Upper lobe of left lung (tissue), 6 donors: ENCODE data around the gene CCND1. TPM values are rescaled to one million over a fixed set of nuclear protein-coding genes. Genes with fewer than 3 reads are reported as not detected.

Source experiments
- ATAC-seq, 2 donors: fragments of 200-7000 bp; cut with Tn5 transposase; one replicate each; pipeline ENCODE4 v1.9.1; 2022; ENCODE audit warnings: mild to moderate bottlenecking in 2 of 2, moderate library complexity in 2 of 2; ENCODE audit not compliant: low FRiP score in 2 of 2
- DNase-seq, 2 donors: peaks; one replicate each; pipeline ENCODE4 v3.0.0-alpha.2; 2019 to 2020
- H3K27ac ChIP-seq, 4 donors: fragments of 200-600 bp; sonication (generic); one replicate each; pipeline ENCODE4 v1.5.1; 2016 to 2019
- H3K27me3 ChIP-seq, 4 donors: fragments of 200-600 bp; sonication (generic); one replicate each; pipeline ENCODE4 v1.5.1; 2017 to 2019
- H3K36me3 ChIP-seq, 4 donors: fragments of 200-600 bp; sonication (generic); one replicate each; pipeline ENCODE4 v1.5.1; 2016 to 2019
- H3K4me1 ChIP-seq, 4 donors: fragments of 200-600 bp; sonication (generic); one replicate each; pipeline ENCODE4 v1.5.1; 2018 to 2019
- H3K4me3 ChIP-seq, 4 donors: fragments of 200-600 bp; sonication (generic); one replicate each; pipeline ENCODE4 v1.5.1; 2017 to 2019; ENCODE audit warnings: mild to moderate bottlenecking in 2 of 4, moderate library complexity in 1 of 4
- H3K9me3 ChIP-seq, 4 donors: fragments of 200-600 bp; sonication (generic); one replicate each; pipeline ENCODE4 v1.5.1; 2018 to 2019
- CTCF ChIP-seq, 6 experiments: fragments of 450-650 bp in 4 of 6; fragments of 200-600 bp in 2 of 6; sonication (generic) in 2 of 6; IDR thresholded peaks; one replicate each; pipeline ENCODE4 v1.5.1; 2016 to 2019; ENCODE audit warnings: antibody characterized with exemption in 6 of 6
- EP300 ChIP-seq, 4 donors: sonication (generic); formaldehyde crosslinking; IDR thresholded peaks; one replicate each; pipeline ENCODE4 v1.5.1; 2017; ENCODE audit warnings: antibody characterized with exemption in 4 of 4, control low read depth in 2 of 4
- POLR2A ChIP-seq, 4 donors: fragments of 450-650 bp; IDR thresholded peaks; one replicate each; pipeline ENCODE4 v1.5.1; 2016 to 2017; ENCODE audit warnings: antibody characterized with exemption in 4 of 4, mild to moderate bottlenecking in 2 of 4
- POLR2AphosphoS5 ChIP-seq, 2 donors: sonication (generic); formaldehyde crosslinking; IDR thresholded peaks; one replicate each; pipeline ENCODE4 v1.5.1; 2017; ENCODE audit warnings: antibody characterized with exemption in 2 of 2
- WGBS, 2 donors: methylation state at CpG; one replicate each; pipeline ENCODE4 v1.1.5; 2017 to 2018; 5-methylcytosine and 5-hydroxymethylcytosine counted together
- total RNA-seq, 6 donors: library from RNA; depleted of rRNA in 4 of 6; stranded (reverse); fragments of >200 nt in 4 of 6; gene quantifications; one replicate each; pipeline versions ENCODE4 v1.1.0 to v1.2.1, GENCODE V29; 2016 to 2021
- donor health status: DM: no; HTN: no; CAD: no; lungs with moderate emphysema.
- donor health status: DM: no; HTN: yes; CAD: no; lungs with severe emphysema.

Gene CCND1
- total RNA-seq, 6 donors from 2014 or later = 23.0 to 404 (median 237) TPM

DNA sequence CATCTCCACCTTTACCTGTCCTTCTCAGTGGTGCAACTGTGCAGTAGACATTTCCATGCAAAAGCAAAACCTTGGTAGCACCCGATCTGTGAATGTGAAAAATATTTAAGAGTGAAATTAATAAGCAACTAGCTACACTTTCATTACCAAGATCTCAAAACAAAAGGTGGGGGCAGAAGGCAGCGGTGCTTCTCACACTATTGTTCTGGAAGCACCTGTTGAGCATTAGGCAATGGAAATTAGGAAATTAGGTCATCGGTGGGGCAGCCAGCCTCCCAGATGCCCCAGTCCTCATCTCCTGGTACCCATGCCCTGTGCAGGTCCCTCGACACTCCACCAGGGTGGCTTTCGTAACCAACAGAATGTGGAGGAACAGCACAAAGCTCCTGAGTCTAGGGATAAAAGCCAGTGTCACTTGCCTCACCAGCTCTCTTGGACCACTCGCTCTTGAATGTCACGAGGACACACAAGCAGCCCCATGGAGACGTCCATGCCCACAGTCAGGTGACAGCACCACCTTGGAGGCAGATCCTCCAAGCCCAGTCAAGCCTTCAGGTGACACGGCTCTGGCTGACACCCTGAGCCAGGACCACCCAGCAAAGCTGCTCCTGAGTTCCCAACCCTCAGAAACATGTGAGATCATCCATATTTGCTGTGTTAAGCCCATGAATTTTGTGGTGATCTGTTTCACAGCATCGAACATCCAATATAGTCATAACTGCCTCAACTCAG, 30.9 kb downstream of the CCND1 start:
- DNase-seq (no peak), ATAC-seq (no peak)
- Histone ChIP-seq H3K4me1 (peaks cover 16 to 37% (median 26%) of the 10 kb centered on the region in 4 donors), H3K36me3 (peaks cover 0 to 52% (median 29%) of the 10 kb centered on the region in 4 donors), H3K9me3 (no peaks in the 10 kb centered on the region), H3K27ac (no peak overlapping the region), H3K4me3 (no peak overlapping the region), H3K27me3 (no peaks in the 10 kb centered on the region)
- TF ChIP-seq POLR2A (IDR thresholded peaks at IDR 0.05) = no peak
- no peak for TF ChIP-seq EP300 (IDR thresholded peaks at IDR 0.05)
- peak in 1 of 6 experiments; percentile 7 for TF ChIP-seq CTCF (IDR thresholded peaks at IDR 0.05)
- WGBS, 2 donors = 88 to 89% methylated on average over 6 to 10 of the region's 10 CpGs

DNA sequence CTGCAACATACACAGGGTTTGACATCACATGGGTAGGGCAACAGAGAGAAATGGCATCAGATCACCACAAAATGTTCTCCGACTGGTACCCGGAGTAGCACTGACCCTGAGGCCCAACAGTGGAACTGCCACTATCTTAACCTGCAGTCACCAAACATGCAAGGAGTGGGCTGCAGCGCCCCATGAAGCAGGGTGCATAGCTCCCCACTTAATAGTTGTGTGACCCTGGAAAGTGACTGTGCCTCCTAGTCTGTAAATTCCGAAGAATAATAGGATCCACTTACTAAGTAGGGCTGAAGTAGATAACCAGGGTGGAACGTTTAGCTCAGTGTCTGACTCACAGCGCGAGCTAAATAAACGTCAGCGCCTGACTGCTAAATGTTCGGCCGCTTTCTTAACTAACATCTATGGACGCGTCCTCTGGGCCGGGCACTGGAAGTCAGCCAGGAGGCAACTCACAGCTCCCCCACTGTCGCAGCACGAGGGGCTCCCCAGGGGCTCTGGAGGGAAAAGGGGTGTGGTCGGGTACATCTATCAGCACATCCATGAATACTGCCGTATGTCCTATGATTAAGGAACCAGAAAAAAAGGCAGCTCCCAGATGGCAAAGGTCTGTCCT, 33.4 kb downstream of the CCND1 start:
- H3K4me3 ChIP-seq = peak overlapping the region; percentile 89 to 100 (median 96)
- 23 to 75% methylated on average over 4 to 18 of the region's 18 CpGs for WGBS, 2 donors
- peaks cover 0 to 30% (median 17%) of the 10 kb centered on the region in 4 donors for H3K36me3 ChIP-seq
- no peaks in the 10 kb centered on the region for H3K27me3 ChIP-seq
- H3K27ac ChIP-seq = peak overlapping the region; percentile 85 to 93 (median 88)
- peaks cover 16 to 37% (median 26%) of the 10 kb centered on the region in 4 donors for H3K4me1 ChIP-seq
- TF ChIP-seq POLR2A (IDR thresholded peaks at IDR 0.05) (no peak), CTCF (IDR thresholded peaks at IDR 0.05) (no peak), POLR2AphosphoS5 (IDR thresholded peaks at IDR 0.05) (no peak), EP300 (IDR thresholded peaks at IDR 0.05) (no peak)
- no peaks in the 10 kb centered on the region for H3K9me3 ChIP-seq
- ATAC-seq (peak in 1 of 2 donors; percentile 70), DNase-seq (no peak)

DNA sequence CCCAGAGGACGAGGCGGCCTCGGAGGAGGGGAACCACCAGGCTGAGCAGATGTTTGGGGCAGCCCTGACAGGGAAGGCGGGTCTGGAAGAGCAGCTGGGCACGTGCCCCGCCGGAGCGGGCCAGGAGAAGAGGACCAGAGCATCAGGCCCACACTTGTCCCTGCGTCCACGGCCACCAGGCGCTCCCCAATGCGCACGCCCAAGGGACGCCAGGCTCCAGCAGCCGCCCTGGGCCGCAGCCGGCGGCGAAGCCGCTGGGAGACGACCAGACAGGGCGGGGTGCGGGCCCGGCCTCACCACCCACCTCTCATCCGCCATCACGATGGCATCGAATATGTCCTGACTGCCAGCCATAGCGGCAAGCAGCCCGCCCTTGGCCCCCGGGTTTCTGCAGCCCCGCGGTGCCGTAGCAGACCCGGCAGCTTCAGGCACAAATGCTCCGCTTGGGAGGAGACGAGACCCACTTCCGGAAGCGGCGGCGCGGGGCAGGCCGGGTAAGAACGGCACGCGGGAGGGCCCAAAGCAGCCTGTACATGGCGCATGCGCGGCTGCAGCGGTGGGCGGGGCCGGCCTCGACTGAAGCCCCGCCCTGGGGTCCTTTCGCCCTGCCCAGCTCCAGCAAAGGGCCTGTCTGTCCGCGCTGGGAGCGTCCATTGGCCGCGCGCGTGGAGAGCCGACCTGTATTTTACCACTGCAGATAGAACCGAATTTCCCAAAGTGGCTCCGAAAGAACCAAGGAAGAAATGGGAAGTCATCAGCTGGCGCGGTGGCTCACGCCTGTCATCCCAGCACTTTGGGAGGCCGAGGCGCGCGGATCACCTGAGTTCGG, 34.1 kb downstream of the CCND1 start, which contains the start of gene LTO1:
LTO1 (minus strand) TSS at position 468 of the 829 bp plus-strand sequence; CDS start at position 354, 114 bp downstream.
- 0 to 11% methylated on average over 20 to 29 of the region's 72 CpGs for WGBS, 2 donors
- peak in 1 of 4 donors; percentile 75 for TF ChIP-seq EP300 (IDR thresholded peaks at IDR 0.05)
- peak; percentile 95 to 97 for TF ChIP-seq POLR2AphosphoS5 (IDR thresholded peaks at IDR 0.05)
- peak in 3 of 4 donors; percentile 39 to 87 (median 85) for TF ChIP-seq POLR2A (IDR thresholded peaks at IDR 0.05)
- peak in 3 of 6 experiments; percentile 6 to 59 (median 51) for TF ChIP-seq CTCF (IDR thresholded peaks at IDR 0.05)
- peak within 1 kb of the TSS; percentile 85 to 93 (median 88) for H3K27ac ChIP-seq
- peaks cover 0 to 24% (median 14%) of the 10 kb centered on the region in 4 donors for H3K36me3 ChIP-seq
- ATAC-seq = peak; percentile 98 to 99
- H3K9me3 ChIP-seq = no peaks in the 10 kb centered on the region
- H3K27me3 ChIP-seq = no peaks in the 10 kb centered on the region
- DNase-seq = peak; percentile 97 to 100
- H3K4me3 ChIP-seq = peak within 1 kb of the TSS; percentile 89 to 100 (median 96)
- H3K4me1 ChIP-seq = peaks cover 16 to 32% (median 24%) of the 10 kb centered on the region in 4 donors

DNA sequence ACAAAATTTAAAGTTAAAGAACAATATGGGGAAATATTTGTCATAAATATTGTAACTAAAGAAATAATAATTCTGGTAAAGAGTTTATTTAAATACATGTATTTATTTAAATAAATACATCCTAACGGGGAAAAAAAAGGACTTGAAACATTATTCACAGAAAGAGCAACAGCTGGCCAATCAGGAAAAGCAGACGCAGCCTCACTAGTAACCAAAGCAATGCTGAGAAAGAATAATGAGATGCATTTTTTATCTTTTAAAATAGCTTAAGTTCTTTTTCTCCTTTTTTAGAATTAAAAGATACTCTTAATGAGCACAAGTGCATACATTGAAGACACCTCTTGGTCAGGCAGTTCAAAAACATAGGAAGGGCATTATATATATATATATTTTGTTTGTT, 36.8 kb downstream of the CCND1 start:
- Histone ChIP-seq H3K27me3 (no peaks in the 10 kb centered on the region), H3K9me3 (no peaks in the 10 kb centered on the region), H3K4me3 (no peak overlapping the region), H3K4me1 (peaks cover 16 to 27% (median 18%) of the 10 kb centered on the region in 4 donors), H3K27ac (no peak overlapping the region), H3K36me3 (peaks cover 0 to 2% (median 0%) of the 10 kb centered on the region in 4 donors)
- no peak for ATAC-seq
- 66 to 68% methylated on average over 2 of the region's 2 CpGs for WGBS, 2 donors
- TF ChIP-seq CTCF (IDR thresholded peaks at IDR 0.05) = no peak
- no peak for TF ChIP-seq POLR2AphosphoS5 (IDR thresholded peaks at IDR 0.05)
- no peak for TF ChIP-seq EP300 (IDR thresholded peaks at IDR 0.05)
- no peak for TF ChIP-seq POLR2A (IDR thresholded peaks at IDR 0.05)
- no peak for DNase-seq
